SJSA1 (cell line): Measurements from ENCODE around the gene PRKD3. TPM values are rescaled to one million over a fixed set of nuclear protein-coding genes. Genes with fewer than 3 reads are reported as not detected.

Experiments used
- DNase-seq, 2 experiments: peaks; one replicate each; pipeline ENCODE4 v3.0.0-alpha.2; 2015 to 2020; ENCODE audit warnings: low spot score in 2 of 2, low read depth in 1 of 2
- H3K27ac ChIP-seq: fragments of 250-450 bp; sonication (Bioruptor Pico); 2 replicates; pipeline ENCODE4 v1.5.1; 2020; ENCODE audit warnings: mild to moderate bottlenecking, moderate library complexity
- H3K27me3 ChIP-seq: fragments of 250-450 bp; sonication (Bioruptor Pico); replicated peaks from 2 replicates; pipeline ENCODE4 v1.5.1; 2020; ENCODE audit warnings: mild to moderate bottlenecking, moderate library complexity
- H3K36me3 ChIP-seq: fragments of 250-450 bp; sonication (Bioruptor Pico); 2 replicates; pipeline ENCODE4 v1.5.1; 2020; ENCODE audit warnings: mild to moderate bottlenecking
- H3K4me1 ChIP-seq: fragments of 250-450 bp; sonication (Bioruptor Pico); replicated peaks from 2 replicates; pipeline ENCODE4 v1.6.1; 2021; ENCODE audit warnings: mild to moderate bottlenecking
- H3K4me3 ChIP-seq: fragments of 250-450 bp; sonication (Bioruptor Pico); 2 replicates; pipeline ENCODE4 v1.5.1; 2020; ENCODE audit warnings: mild to moderate bottlenecking
- H3K9me3 ChIP-seq: fragments of 250-450 bp; sonication (Bioruptor Pico); replicated peaks from 2 replicates; pipeline ENCODE4 v1.5.1; 2020; ENCODE audit warnings: mild to moderate bottlenecking
- total RNA-seq: library from RNA; depleted of rRNA; stranded (reverse); fragments of >200 nt; shearing (Covaris generic); gene quantifications from 2 replicates; pipeline ENCODE4 v1.2.3, GENCODE V29; 2014; rRNA removed

PRKD3 gene
- 77.3 and 78.9 TPM in 2 replicates for total RNA-seq

- Histone ChIP-seq H3K9me3 (no peaks in the 10 kb centered on the region; the same call in 1 of the 2 replicates), H3K4me3 (peak within 1 kb of the TSS; percentile 89), H3K4me1 (peaks cover 31% of the 10 kb centered on the region), H3K36me3 (peaks cover 33% of the 10 kb centered on the region), H3K27ac (peak within 1 kb of the TSS; percentile 72), H3K27me3 (no peaks in the 10 kb centered on the region)
- DNase-seq: peak; percentile 61 to 87
Observed at GRCh38 chr2:37324786-37325624, at the start of gene PRKD3. Gene PRKD3 (minus strand): TSS chr2:37324833. CDS start chr2:37316524, 8,309 bp downstream.

- Histone ChIP-seq H3K4me3 (no peak overlapping the region), H3K4me1 (peaks cover 12% of the 10 kb centered on the region), H3K27me3 (no peaks in the 10 kb centered on the region), H3K36me3 (no peaks in the 10 kb centered on the region), H3K9me3 (no peaks in the 10 kb centered on the region), H3K27ac (no peak overlapping the region)
- no peak for DNase-seq
Observed at GRCh38 chr2:37372000-37372399, 47.4 kb upstream of the PRKD3 start.

- H3K27me3 ChIP-seq: no peaks in the 10 kb centered on the region
- no peaks in the 10 kb centered on the region for H3K36me3 ChIP-seq
- no peaks in the 10 kb centered on the region for H3K4me1 ChIP-seq
- H3K4me3 ChIP-seq: no peak overlapping the region
- no peak for DNase-seq
- no peaks in the 10 kb centered on the region for H3K9me3 ChIP-seq
- no peak overlapping the region for H3K27ac ChIP-seq
Observed at GRCh38 chr2:37370666-37371065, 46.0 kb upstream of the PRKD3 start.

- no peak for DNase-seq
- Histone ChIP-seq H3K27ac (no peak overlapping the region), H3K36me3 (no peaks in the 10 kb centered on the region), H3K9me3 (no peaks in the 10 kb centered on the region), H3K27me3 (no peaks in the 10 kb centered on the region), H3K4me1 (no peaks in the 10 kb centered on the region), H3K4me3 (no peak overlapping the region)
Observed at GRCh38 chr2:37367984-37368383, 43.4 kb upstream of the PRKD3 start.

- no peaks in the 10 kb centered on the region for H3K27me3 ChIP-seq
- no peaks in the 10 kb centered on the region for H3K4me1 ChIP-seq
- H3K36me3 ChIP-seq: no peaks in the 10 kb centered on the region
- no peaks in the 10 kb centered on the region for H3K9me3 ChIP-seq
- DNase-seq: no peak
- no peak overlapping the region for H3K27ac ChIP-seq
- H3K4me3 ChIP-seq: no peak overlapping the region
Observed at GRCh38 chr2:37367310-37367709, 42.7 kb upstream of the PRKD3 start.

GRCh38 chr2:37366773-37367172 lies 42.1 kb upstream of the PRKD3 start:
- Histone ChIP-seq H3K27ac (no peak overlapping the region), H3K4me3 (no peak overlapping the region), H3K36me3 (no peaks in the 10 kb centered on the region), H3K27me3 (no peaks in the 10 kb centered on the region), H3K9me3 (no peaks in the 10 kb centered on the region), H3K4me1 (no peaks in the 10 kb centered on the region)
- DNase-seq: no peak

- DNase-seq: peak in 1 of 2 experiments; percentile 2
- no peaks in the 10 kb centered on the region for H3K9me3 ChIP-seq
- H3K27ac ChIP-seq: no peak overlapping the region
- no peaks in the 10 kb centered on the region for H3K4me1 ChIP-seq
- no peaks in the 10 kb centered on the region for H3K36me3 ChIP-seq
- no peak overlapping the region for H3K4me3 ChIP-seq
- H3K27me3 ChIP-seq: no peaks in the 10 kb centered on the region
Observed at GRCh38 chr2:37365669-37366068, 41.0 kb upstream of the PRKD3 start.

- H3K4me1 ChIP-seq: no peaks in the 10 kb centered on the region
- no peak overlapping the region for H3K4me3 ChIP-seq
- H3K27ac ChIP-seq: no peak overlapping the region
- DNase-seq: no peak
- no peaks in the 10 kb centered on the region for H3K9me3 ChIP-seq
- no peaks in the 10 kb centered on the region for H3K27me3 ChIP-seq
- no peaks in the 10 kb centered on the region for H3K36me3 ChIP-seq
Observed at GRCh38 chr2:37364351-37364750, 39.7 kb upstream of the PRKD3 start.

GRCh38 chr2:37361994-37362698 lies 37.5 kb upstream of the PRKD3 start:
- peak in 1 of 2 experiments; percentile 13 for DNase-seq
- Histone ChIP-seq H3K27ac (no peak overlapping the region), H3K4me1 (no peaks in the 10 kb centered on the region), H3K4me3 (no peak overlapping the region), H3K9me3 (no peaks in the 10 kb centered on the region), H3K36me3 (no peaks in the 10 kb centered on the region), H3K27me3 (no peaks in the 10 kb centered on the region)

- no peak overlapping the region for H3K4me3 ChIP-seq
- no peak overlapping the region for H3K27ac ChIP-seq
- no peaks in the 10 kb centered on the region for H3K36me3 ChIP-seq
- H3K27me3 ChIP-seq: no peaks in the 10 kb centered on the region
- H3K9me3 ChIP-seq: no peaks in the 10 kb centered on the region
- no peak for DNase-seq
- H3K4me1 ChIP-seq: no peaks in the 10 kb centered on the region
Observed at GRCh38 chr2:37361216-37361815, 36.7 kb upstream of the PRKD3 start.

GRCh38 chr2:37358466-37358865 lies 33.8 kb upstream of the PRKD3 start:
- Histone ChIP-seq H3K27me3 (0 out of 2 replicates have a peak, but pooled peaks cover 2% of the 10 kb centered on the region), H3K36me3 (no peaks in the 10 kb centered on the region), H3K27ac (no peak overlapping the region), H3K9me3 (no peaks in the 10 kb centered on the region), H3K4me1 (no peaks in the 10 kb centered on the region), H3K4me3 (no peak overlapping the region)
- no peak for DNase-seq

- H3K27me3 ChIP-seq: 0 out of 2 replicates have a peak, but pooled peaks cover 2% of the 10 kb centered on the region
- no peak for DNase-seq
- no peak overlapping the region for H3K4me3 ChIP-seq
- no peak overlapping the region for H3K27ac ChIP-seq
- no peaks in the 10 kb centered on the region for H3K9me3 ChIP-seq
- no peaks in the 10 kb centered on the region for H3K36me3 ChIP-seq
- H3K4me1 ChIP-seq: no peaks in the 10 kb centered on the region
Observed at GRCh38 chr2:37357530-37357929, 32.9 kb upstream of the PRKD3 start.

GRCh38 chr2:37357069-37357468 lies 32.4 kb upstream of the PRKD3 start:
- H3K27me3 ChIP-seq: 0 out of 2 replicates have a peak, but pooled peaks cover 2% of the 10 kb centered on the region
- H3K36me3 ChIP-seq: no peaks in the 10 kb centered on the region
- H3K27ac ChIP-seq: no peak overlapping the region
- H3K9me3 ChIP-seq: no peaks in the 10 kb centered on the region
- H3K4me1 ChIP-seq: no peaks in the 10 kb centered on the region
- DNase-seq: no peak
- no peak overlapping the region for H3K4me3 ChIP-seq

- H3K27me3 ChIP-seq: 0 out of 2 replicates have a peak, but pooled peaks cover 2% of the 10 kb centered on the region
- DNase-seq: no peak
- H3K27ac ChIP-seq: no peak overlapping the region
- H3K9me3 ChIP-seq: no peaks in the 10 kb centered on the region
- H3K4me1 ChIP-seq: no peaks in the 10 kb centered on the region
- H3K36me3 ChIP-seq: no peaks in the 10 kb centered on the region
- no peak overlapping the region for H3K4me3 ChIP-seq
Observed at GRCh38 chr2:37356299-37356698, 31.7 kb upstream of the PRKD3 start.
